Mesothelial cell of epicardium (in vitro differentiated cells): ENCODE measurements around the gene MRPS23. TPM values are rescaled to one million over a fixed set of nuclear protein-coding genes. Genes with fewer than 3 reads are reported as not detected.

Experiments used
- DNase-seq, 2 experiments: peaks; one replicate each; pipeline ENCODE4 v3.0.0; 2021; ENCODE audit warnings: low spot score in 2 of 2; ENCODE audit not compliant: unreplicated experiment in 2 of 2
- H3K27ac Mint-ChIP-seq: 2 replicates; pipeline ENCODE4 v1.8.0; 2021; ENCODE audit warnings: mixed read lengths
- H3K27me3 Mint-ChIP-seq: 2 replicates; pipeline ENCODE4 v1.8.0; 2021; ENCODE audit warnings: low read depth, mixed read lengths
- H3K36me3 Mint-ChIP-seq: 2 replicates; pipeline ENCODE4 v1.8.0; 2021; ENCODE audit warnings: mixed read lengths
- H3K4me1 Mint-ChIP-seq: 2 replicates; pipeline ENCODE4 v1.8.0; 2021; ENCODE audit warnings: mixed read lengths
- H3K4me3 Mint-ChIP-seq: 2 replicates; pipeline ENCODE4 v1.8.0; 2021; ENCODE audit warnings: mild to moderate bottlenecking, moderate library complexity, mixed read lengths
- H3K9me3 Mint-ChIP-seq: 2 replicates; pipeline ENCODE4 v1.8.0; 2021; ENCODE audit warnings: mixed read lengths
- total RNA-seq: library from RNA; stranded (reverse); gene quantifications from 3 replicates; pipeline ENCODE4 v1.2.1, GENCODE V29; 2021
- TF ChIP-seq, protein P1 (sequence below): fragments of 200-600 bp; sonication (generic); IDR thresholded peaks from one replicate; pipeline ENCODE4 v1.5.0; 2021; ENCODE audit warnings: antibody characterized with exemption; ENCODE audit not compliant: unreplicated experiment

The MRPS23 gene
- total RNA-seq, 1 donor from 2014 or later, result 42.1 TPM

DNA sequence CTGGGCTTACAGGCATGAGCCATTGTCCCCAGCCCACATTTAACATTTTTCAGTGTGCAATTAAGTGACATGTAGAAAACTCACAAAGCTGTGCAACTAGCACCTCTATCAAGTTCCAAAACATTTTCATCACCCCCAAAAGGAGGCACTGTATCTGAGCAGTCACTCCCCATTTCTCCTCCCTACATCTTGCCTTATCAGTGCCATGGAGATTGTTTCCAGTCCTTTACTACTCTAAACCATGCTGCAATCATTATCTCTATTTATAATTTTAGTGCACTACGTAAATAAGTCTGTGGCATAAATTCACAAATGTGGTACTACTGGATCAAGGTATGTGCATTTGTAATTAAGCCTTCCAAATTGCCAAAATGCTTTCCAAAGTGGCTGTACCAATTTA is 7.6 kb downstream of the MRPS23 start:
- Mint-ChIP-seq H3K4me3 (no peak overlapping the region), H3K27ac (no peak overlapping the region), H3K4me1 (no peaks in the 10 kb centered on the region), H3K9me3 (no peaks in the 10 kb centered on the region), H3K27me3 (no peaks in the 10 kb centered on the region), H3K36me3 (peaks cover 15% of the 10 kb centered on the region)
- TF ChIP-seq, protein P1, sequence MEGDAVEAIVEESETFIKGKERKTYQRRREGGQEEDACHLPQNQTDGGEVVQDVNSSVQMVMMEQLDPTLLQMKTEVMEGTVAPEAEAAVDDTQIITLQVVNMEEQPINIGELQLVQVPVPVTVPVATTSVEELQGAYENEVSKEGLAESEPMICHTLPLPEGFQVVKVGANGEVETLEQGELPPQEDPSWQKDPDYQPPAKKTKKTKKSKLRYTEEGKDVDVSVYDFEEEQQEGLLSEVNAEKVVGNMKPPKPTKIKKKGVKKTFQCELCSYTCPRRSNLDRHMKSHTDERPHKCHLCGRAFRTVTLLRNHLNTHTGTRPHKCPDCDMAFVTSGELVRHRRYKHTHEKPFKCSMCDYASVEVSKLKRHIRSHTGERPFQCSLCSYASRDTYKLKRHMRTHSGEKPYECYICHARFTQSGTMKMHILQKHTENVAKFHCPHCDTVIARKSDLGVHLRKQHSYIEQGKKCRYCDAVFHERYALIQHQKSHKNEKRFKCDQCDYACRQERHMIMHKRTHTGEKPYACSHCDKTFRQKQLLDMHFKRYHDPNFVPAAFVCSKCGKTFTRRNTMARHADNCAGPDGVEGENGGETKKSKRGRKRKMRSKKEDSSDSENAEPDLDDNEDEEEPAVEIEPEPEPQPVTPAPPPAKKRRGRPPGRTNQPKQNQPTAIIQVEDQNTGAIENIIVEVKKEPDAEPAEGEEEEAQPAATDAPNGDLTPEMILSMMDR, result no peak
- DNase-seq, result no peak

DNA sequence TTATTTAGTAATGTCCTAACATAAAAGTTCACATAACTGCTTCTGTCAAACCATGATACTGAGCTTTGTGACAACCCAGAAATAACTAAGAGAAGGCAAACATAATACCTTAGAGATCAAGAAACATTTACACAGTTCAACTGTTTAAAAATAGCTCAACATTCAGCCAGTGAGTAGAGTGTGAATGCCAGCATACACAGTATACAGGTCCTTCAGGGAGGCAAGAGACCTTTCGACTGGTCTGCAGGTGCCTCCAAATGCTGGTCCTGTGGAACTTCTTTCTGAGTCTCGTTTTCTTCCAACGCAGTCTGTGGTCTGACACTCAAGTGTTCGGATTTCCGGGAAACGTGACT is 10.3 kb downstream of the MRPS23 start:
- TF ChIP-seq, protein P1, result no peak
- Mint-ChIP-seq H3K27me3 (no peaks in the 10 kb centered on the region), H3K4me3 (no peak overlapping the region), H3K4me1 (no peaks in the 10 kb centered on the region), H3K27ac (no peak overlapping the region), H3K36me3 (peaks cover 5% of the 10 kb centered on the region), H3K9me3 (no peaks in the 10 kb centered on the region)
- no peak for DNase-seq

DNA sequence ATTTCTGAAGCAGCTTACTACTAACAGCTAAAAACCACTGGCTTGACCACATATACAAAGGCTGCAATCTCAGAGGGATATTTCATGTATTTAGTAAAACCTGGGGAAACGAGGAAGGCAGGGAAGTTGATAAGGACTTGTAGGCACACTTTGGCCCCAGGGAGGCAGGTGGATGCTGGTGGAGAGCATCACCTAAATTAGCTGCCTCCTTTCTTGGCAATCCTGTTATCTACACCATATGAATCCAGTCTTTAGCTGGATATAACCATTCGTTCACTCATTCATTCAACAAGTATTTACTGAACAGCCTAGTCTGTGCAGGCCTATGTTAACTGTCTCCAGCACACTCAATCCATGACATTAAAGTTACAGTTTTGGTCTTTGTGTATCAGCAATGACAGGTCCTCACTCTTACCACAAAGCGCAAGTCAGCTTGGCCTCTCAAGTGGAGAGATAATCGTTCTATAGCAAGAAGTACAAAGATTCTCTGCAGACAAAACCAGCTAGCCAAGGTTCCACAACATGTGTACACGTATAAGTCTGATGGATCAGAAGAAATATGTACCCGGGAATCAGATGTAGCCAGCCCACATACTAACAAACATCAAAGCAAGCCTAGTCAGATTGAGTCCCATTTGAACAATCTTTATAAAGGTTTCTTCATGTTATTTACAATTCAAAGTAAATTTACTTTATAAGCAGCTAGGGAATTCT is 10.8 kb downstream of the MRPS23 start:
- TF ChIP-seq, protein P1, result no peak
- Mint-ChIP-seq H3K4me1 (no peaks in the 10 kb centered on the region), H3K27ac (no peak overlapping the region), H3K27me3 (peaks cover 3% of the 10 kb centered on the region), H3K4me3 (no peak overlapping the region), H3K36me3 (peaks cover 5% of the 10 kb centered on the region), H3K9me3 (no peaks in the 10 kb centered on the region)
- no peak for DNase-seq

DNA sequence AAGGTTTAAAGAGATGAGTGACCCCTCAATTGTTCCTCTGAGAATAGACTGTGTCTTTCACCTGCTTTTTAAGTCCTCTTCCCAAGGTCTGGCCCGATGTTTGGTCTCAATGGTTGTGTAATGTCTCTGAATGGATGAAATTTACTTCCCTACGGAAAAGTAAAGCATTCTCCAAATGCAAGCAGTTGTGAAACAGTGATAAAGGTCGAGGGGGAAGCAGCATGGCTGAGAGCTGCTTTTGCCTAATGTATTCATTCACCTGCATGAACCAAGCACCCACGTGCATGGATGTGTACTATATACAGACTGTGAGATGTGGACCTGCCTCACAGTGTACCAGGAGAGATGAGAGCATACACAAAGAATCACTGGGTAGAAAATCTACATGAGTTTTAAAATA is 11.4 kb downstream of the MRPS23 start:
- Mint-ChIP-seq H3K27ac (no peak overlapping the region), H3K36me3 (peaks cover 5% of the 10 kb centered on the region), H3K4me3 (no peak overlapping the region), H3K9me3 (no peaks in the 10 kb centered on the region), H3K4me1 (no peaks in the 10 kb centered on the region), H3K27me3 (peaks cover 3% of the 10 kb centered on the region)
- DNase-seq, result no peak
- TF ChIP-seq, protein P1, result no peak

DNA sequence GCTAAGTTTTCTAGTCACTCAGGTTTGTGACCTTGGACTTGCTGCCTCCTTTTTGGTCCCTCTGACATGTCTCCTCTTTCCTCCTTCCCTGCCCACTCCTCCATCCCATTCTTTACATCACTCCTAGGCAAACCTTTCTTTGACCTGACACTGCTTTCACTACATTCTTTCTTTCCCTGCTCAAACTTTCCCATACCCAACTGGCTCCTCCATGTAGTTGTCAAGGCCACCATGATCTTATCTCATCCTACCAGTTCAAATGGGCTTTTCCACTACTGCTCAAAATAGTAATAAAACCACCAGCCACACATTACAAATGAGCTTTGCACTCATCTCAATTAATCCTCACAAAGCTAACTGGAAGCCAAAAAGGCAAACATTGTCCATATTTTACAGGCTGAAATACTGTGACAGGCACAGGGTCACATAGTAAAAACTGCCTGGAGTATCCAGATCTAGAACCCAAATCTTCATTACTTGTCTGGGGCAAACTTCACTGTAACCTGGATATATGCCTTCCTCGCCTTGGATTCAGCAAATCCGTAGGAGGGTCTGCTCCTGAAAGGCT is 14.4 kb downstream of the MRPS23 start:
- Mint-ChIP-seq H3K4me3 (no peak overlapping the region), H3K4me1 (no peaks in the 10 kb centered on the region)

More for the DNA sequence above, 14.4 kb downstream of the MRPS23 start:
- Mint-ChIP-seq H3K36me3 (peaks cover 3% of the 10 kb centered on the region), H3K27ac (no peak overlapping the region), H3K27me3 (peaks cover 6% of the 10 kb centered on the region), H3K9me3 (no peaks in the 10 kb centered on the region)
- DNase-seq, result no peak
- TF ChIP-seq, protein P1, result no peak
